ENCODE measurements around the gene CIPC.

DNA sequence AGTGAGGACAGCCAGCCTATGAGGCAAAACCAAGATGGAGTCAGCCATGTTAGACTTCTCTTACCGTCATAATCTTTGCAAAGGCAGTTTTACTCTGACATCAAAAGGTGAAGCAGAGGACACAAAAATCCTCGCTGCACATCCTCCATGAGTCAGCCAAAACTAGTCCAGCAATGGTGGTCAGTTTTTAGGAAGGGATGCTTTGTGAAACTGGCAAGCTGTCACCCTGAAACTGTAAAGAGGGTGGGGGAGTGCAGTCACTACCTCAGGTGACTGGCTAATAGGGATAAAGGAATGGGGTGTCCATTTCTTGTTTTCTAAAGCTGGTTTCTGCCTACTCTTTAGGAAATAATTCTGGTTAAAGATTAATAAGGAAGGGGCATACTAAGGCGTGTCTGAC, 5.4 kb upstream of the CIPC start:
- TF ChIP-seq NFKBIZ (CRISPR knock-in tag; IDR thresholded peaks at IDR 0.05) (no peak), CBFB (CRISPR knock-in tag; IDR thresholded peaks at IDR 0.05) (no peak), SRY (CRISPR knock-in tag; IDR thresholded peaks at IDR 0.05) (no peak), EP300 (IDR thresholded peaks at IDR 0.05; ENCODE audit: low read depth in 2 of 2, low read length in 2 of 2) (no peak), EP300 (CRISPR knock-in tag; IDR thresholded peaks at IDR 0.05; ENCODE audit: borderline replicate concordance) (no peak), NR2F1 (CRISPR knock-in tag; IDR thresholded peaks at IDR 0.05) (no peak)
- TF ChIP-seq, protein P1, sequence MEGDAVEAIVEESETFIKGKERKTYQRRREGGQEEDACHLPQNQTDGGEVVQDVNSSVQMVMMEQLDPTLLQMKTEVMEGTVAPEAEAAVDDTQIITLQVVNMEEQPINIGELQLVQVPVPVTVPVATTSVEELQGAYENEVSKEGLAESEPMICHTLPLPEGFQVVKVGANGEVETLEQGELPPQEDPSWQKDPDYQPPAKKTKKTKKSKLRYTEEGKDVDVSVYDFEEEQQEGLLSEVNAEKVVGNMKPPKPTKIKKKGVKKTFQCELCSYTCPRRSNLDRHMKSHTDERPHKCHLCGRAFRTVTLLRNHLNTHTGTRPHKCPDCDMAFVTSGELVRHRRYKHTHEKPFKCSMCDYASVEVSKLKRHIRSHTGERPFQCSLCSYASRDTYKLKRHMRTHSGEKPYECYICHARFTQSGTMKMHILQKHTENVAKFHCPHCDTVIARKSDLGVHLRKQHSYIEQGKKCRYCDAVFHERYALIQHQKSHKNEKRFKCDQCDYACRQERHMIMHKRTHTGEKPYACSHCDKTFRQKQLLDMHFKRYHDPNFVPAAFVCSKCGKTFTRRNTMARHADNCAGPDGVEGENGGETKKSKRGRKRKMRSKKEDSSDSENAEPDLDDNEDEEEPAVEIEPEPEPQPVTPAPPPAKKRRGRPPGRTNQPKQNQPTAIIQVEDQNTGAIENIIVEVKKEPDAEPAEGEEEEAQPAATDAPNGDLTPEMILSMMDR (CRISPR knock-in tag; IDR thresholded peaks at IDR 0.05): no peak
